NB4 (cell line): ENCODE data around the gene C10orf143.
"Not testable (repeated sequence)": the region's sequence is repeated elsewhere in the genome, so short reads cannot be mapped to it uniquely, and the experiment has no call there.

Source experiments
- DNase-seq: peaks from one replicate; pipeline ENCODE4 v3.0.0; 2010; ENCODE audit warnings: low read depth
- H3K4me3 ChIP-seq: one replicate; pipeline ENCODE4 v1.5.1; 2011; ENCODE audit warnings: mild to moderate bottlenecking, low read depth, low read length, moderate library complexity
- MYC ChIP-seq: IDR thresholded peaks from 2 replicates; pipeline ENCODE4 v1.6.1; 2011; ENCODE audit warnings: low read depth, low read length
- POLR2A ChIP-seq: IDR thresholded peaks from 2 replicates; pipeline ENCODE4 v1.6.1; 2011; ENCODE audit warnings: mild to moderate bottlenecking; ENCODE audit not compliant: insufficient read length; ENCODE audit errors: extremely low read depth
- TF ChIP-seq, protein P1 (sequence below): IDR thresholded peaks from 2 replicates; pipeline ENCODE4 v1.6.1; 2011; ENCODE audit warnings: low read depth, low read length
- TF ChIP-seq, protein P2 (sequence below): IDR thresholded peaks from one replicate; pipeline ENCODE4 v1.5.1; 2012; ENCODE audit warnings: low read depth, low read length

Gene C10orf143

DNA sequence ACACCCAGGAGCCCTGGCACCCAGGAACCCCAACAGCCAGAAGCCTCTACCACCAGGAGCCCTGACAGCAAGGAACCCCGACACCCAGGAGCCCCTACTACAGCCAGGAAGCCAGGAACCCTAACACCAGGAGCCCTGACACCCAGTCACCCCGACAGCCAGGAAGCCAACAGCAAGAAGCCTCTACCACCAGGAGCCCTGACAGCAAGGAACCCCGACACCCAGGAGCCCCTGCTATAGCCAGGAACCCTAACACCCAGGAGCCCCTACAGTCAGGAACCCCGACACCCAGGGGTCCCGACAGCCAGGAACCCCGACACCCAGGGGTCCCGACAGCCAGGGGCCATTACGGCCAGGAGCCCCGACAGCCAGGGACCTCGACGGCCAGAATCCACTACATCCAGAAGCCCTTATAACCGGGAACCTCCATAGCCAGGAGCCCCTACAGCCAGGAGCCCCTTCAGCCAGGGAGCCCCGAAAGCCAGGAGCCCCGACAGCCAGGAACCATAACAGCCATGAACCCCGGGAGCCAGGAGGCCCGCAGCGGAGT, 25.1 kb upstream of the C10orf143 start:
- peak overlapping the region; percentile 98 for H3K4me3 ChIP-seq
- no peak for DNase-seq
- TF ChIP-seq, protein P1, sequence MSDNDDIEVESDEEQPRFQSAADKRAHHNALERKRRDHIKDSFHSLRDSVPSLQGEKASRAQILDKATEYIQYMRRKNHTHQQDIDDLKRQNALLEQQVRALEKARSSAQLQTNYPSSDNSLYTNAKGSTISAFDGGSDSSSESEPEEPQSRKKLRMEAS = no peak
- TF ChIP-seq MYC (no peak), POLR2A (no peak)
- TF ChIP-seq, protein P2, sequence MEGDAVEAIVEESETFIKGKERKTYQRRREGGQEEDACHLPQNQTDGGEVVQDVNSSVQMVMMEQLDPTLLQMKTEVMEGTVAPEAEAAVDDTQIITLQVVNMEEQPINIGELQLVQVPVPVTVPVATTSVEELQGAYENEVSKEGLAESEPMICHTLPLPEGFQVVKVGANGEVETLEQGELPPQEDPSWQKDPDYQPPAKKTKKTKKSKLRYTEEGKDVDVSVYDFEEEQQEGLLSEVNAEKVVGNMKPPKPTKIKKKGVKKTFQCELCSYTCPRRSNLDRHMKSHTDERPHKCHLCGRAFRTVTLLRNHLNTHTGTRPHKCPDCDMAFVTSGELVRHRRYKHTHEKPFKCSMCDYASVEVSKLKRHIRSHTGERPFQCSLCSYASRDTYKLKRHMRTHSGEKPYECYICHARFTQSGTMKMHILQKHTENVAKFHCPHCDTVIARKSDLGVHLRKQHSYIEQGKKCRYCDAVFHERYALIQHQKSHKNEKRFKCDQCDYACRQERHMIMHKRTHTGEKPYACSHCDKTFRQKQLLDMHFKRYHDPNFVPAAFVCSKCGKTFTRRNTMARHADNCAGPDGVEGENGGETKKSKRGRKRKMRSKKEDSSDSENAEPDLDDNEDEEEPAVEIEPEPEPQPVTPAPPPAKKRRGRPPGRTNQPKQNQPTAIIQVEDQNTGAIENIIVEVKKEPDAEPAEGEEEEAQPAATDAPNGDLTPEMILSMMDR = no peak

DNA sequence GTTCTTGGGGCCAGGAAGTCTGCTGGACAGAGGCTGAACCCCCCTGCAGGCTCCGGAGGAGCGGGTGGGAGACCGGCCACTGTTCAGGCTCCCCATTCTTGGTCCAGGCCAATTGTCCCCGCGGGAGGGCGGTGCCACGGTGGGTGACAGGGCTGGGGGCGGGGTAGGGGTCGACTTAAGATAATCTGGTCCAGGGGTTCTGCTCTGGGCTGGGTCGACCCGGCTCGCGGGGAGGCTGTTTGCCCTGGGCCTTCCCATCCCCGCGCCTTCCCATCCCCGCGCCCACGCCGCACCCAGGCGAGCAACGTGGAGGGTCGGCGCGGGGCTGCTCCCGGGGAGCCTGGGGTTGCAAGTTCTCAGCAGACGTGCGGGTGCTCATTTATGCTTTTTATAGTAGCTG, 18.3 kb upstream of the C10orf143 start:
- DNase-seq = no peak
- TF ChIP-seq, protein P1 = no peak
- no peak for TF ChIP-seq POLR2A
- TF ChIP-seq MYC = no peak
- TF ChIP-seq, protein P2 = no peak
- no peak overlapping the region for H3K4me3 ChIP-seq

DNA sequence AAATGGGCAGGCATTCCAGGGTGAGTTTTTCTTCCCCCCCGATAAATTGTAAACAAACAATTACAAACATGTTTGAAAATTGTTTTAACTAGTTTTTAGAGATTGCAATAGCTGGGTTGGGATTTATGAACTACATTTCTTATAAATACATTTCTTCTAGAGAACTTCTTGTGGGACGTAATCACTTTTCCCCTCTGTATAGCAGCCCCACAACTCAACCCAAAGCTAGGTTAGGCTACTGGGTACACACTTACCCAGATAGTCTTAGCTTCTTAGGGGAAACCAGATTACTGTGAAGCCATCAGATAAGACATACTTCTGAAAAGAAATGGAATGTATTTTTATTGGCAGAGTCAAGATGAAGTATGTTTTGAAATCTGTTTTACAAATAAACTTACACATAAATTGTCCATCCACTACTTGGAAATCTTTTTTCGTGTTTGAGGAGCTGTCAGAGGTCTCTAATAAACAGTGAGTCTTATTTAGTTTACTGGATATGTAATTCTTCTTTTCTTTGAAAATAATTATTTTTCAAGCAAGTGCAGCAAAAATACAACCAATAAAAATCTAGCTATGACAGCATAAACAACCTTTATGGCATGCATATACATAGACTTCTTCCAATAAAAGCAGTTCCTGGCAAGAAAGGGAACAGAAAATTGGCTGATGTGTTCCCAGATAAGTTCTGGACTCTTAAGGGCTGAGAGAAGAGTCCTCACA, 17.6 kb upstream of the C10orf143 start:
- DNase-seq = no peak
- TF ChIP-seq MYC = no peak
- TF ChIP-seq, protein P2 = no peak
- no peak for TF ChIP-seq POLR2A
- TF ChIP-seq, protein P1 = no peak
- no peak overlapping the region for H3K4me3 ChIP-seq

DNA sequence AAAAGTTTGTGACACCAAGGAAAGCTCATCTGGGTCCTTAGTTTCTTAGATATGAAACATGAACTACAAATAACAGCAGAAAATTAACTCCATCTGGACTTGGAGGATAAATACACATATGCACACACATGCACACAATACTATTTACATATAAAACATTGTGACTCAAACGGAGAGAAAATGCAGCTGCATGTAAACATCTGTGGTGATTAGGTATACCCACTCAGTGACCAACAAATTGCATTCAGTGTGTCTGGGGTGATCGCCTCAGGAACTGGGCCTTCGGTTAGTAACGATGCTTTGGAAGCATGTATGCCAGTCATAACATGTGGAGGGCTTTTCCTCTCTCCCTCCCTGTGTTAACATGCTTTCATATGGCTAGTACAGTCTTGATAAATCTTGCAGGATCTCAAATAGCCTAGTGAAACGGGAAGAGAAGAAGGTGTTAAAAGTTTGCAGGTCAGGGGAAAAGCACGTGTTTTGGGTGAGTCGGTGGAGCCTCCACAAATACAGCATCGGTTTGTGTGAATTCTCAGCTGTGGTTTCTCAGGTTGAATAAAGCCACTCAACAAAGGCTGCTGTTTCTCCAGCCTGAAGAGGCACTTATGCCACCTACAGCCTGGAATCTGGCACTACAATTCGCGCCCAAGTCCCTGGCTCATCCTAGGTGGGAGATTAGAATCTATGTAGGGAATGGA, 16.9 kb upstream of the C10orf143 start:
- TF ChIP-seq, protein P1 = peak; percentile 94
- TF ChIP-seq MYC = no peak
- TF ChIP-seq, protein P2 = peak; percentile 90
- peak; percentile 76 for DNase-seq
- no peak overlapping the region for H3K4me3 ChIP-seq

DNA sequence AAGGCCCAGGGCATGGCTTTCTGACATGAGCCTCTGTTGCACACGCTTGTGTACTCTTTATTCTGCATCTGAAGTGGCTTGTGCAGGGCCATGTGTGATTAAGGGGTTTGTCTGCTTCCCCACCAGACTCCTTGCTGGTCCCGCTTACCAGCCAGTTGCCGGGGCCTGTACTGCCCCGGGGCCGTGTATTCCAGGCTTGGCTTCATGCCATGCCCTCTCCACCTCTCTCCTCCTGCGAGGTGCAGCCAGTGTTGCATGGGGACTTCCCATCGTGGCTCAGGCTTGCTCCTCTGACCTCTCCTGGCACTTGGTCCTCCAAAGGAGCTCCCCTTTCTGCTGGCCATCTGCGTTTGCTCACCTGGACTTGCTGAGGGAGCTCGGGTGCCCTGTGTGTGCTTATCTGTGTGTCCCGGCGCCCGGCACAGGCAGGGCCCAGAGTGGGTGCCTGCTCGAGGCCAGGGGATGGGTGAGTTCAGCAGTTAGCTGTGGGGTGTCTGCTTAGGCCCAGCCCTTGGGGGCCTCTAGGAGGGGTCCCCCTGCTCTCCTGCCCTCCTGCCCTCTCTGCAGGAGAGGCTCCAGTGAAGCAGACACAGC, 11.0 kb upstream of the C10orf143 start:
- H3K4me3 ChIP-seq = no peak overlapping the region
- TF ChIP-seq, protein P2 = no peak
- TF ChIP-seq POLR2A = no peak
- TF ChIP-seq MYC = no peak
- TF ChIP-seq, protein P1 = no peak
- DNase-seq = no peak

DNA sequence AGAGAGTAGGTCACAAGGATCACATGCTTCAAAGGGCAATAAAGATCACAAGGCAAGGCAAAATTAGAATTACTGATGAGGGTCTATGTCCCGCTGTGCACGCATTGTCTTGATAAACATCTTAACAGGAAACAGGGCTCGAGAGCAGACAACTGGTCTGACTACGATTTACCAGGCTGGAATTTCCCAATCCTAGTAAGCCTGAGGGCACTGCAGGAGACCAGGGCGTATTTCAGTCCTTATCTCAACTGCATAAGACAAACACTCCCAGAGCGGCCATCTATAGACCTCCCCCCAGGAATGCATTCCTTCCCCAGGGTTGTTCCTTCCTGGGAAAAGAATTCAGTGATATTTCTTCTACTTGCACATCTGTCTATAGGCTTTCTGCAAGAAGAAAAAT, 6.9 kb upstream of the C10orf143 start:
- DNase-seq, H3K4me3 ChIP-seq: not testable (repeated sequence)

DNA sequence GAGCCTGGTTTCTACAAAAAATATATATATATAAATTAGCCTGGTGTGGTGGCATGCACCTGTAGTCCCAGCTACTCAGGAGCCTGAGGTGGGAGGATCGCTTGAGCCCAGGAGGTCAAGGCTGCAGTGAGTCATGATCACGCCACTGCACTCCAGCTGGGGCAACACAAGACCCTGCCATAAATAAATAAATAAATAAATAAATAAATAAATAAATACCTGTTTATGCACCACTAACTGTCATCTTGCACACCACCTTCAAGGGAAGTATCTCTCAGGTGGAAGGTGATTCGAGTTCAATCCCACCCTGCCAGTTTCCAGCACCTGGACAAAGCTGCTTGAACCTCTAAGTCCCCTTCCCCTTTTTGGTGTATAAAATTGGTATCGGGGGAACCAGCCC, 6.3 kb upstream of the C10orf143 start:
- DNase-seq, H3K4me3 ChIP-seq: not testable (repeated sequence)
